ENCODE measurements around the gene ATP10D. TPM values are rescaled to one million over a fixed set of nuclear protein-coding genes. Genes with fewer than 3 reads are reported as not detected.

Gene ATP10D
- total and polyA plus RNA-seq, 9 of the 15 experiments (the other 6 are each of a cell fraction or from before 2014, with no cell fraction given) = 0.10 to 0.36 (median 0.19) TPM; not detected in 1

DNA sequence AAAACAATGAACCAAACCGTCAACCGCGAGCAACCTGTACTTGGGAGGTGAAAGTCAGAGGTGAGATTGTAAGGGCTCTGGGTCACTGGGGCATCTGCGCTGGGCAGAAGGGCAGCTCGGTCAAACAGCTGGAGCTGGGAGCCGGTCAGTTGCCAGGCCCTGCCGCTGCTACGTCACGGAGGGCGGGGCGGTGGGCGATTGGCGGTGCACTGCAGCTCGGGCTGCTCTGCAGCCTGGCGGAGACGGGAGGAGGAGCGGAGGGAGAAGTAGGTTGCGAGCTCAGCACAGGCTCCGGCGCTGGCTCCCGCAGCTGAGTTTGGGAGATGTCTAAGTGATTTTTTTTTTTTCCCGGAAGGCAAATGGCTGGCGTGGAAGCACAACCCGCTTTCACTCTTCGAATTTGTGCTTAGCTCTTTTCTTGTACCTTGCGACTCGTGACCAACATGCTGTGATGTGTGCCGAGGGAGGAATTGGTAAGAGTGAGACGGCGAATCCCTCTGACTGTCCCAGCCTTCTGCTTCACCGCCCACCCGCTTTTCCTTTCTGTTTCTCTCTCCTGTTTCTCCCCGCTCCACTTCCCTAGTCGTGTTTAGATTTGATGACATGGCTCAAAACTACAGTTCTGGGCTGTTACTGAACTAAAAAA, at the start of gene ATP10D (continued):
- TF ChIP-seq MYC (IDR thresholded peaks at IDR 0.05; ENCODE audit: low read depth, low read length) (no peak), MYC (CRISPR knock-in tag; IDR thresholded peaks at IDR 0.05; ENCODE audit: borderline replicate concordance, low read depth) (no peak), SP1 (CRISPR knock-in tag; IDR thresholded peaks at IDR 0.05) (peak; percentile 51; the same call in 1 of the 2 replicates), ETV1 (tag; conservative IDR thresholded peaks at IDR 0.05; ENCODE audit: low read depth) (peak; percentile 48; the same call in 1 of the 2 replicates), ARHGAP35 (IDR thresholded peaks at IDR 0.05; ENCODE audit: partially characterized antibody) (no peak), C11orf30 (IDR thresholded peaks at IDR 0.05; ENCODE audit: low read depth) (peak; percentile 22; the same call in 1 of the 2 replicates), CAMTA2 (CRISPR knock-in tag; conservative IDR thresholded peaks at IDR 0.05) (no peak), JUND (IDR thresholded peaks at IDR 0.05; ENCODE audit: borderline replicate concordance, low read depth, low read length) (peak; percentile 21; the same call in 1 of the 2 replicates), JUND (tag; IDR thresholded peaks at IDR 0.05; ENCODE audit: borderline replicate concordance, low read depth, low read length) (peak; percentile 12; the same call in 1 of the 3 replicates), SPI1 (IDR thresholded peaks at IDR 0.05; ENCODE audit: borderline replicate concordance, low read depth, low read length) (no peak), MAZ (CRISPR knock-in tag; conservative IDR thresholded peaks at IDR 0.05 in 1 of 2, IDR thresholded peaks at IDR 0.05 in 1 of 2) (peak in 1 of 2 experiments; percentile 45; a peak in 1 of 4 replicates), IFI16 (CRISPR knock-in tag; IDR thresholded peaks at IDR 0.05) (no peak), CREM (IDR thresholded peaks at IDR 0.05; ENCODE audit: low read depth) (peak; percentile 94), DMBX1 (CRISPR knock-in tag; IDR thresholded peaks at IDR 0.05; ENCODE audit: borderline replicate concordance) (no peak)
- TF ChIP-seq, protein P1, sequence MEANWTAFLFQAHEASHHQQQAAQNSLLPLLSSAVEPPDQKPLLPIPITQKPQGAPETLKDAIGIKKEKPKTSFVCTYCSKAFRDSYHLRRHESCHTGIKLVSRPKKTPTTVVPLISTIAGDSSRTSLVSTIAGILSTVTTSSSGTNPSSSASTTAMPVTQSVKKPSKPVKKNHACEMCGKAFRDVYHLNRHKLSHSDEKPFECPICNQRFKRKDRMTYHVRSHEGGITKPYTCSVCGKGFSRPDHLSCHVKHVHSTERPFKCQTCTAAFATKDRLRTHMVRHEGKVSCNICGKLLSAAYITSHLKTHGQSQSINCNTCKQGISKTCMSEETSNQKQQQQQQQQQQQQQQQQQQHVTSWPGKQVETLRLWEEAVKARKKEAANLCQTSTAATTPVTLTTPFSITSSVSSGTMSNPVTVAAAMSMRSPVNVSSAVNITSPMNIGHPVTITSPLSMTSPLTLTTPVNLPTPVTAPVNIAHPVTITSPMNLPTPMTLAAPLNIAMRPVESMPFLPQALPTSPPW (CRISPR knock-in tag; IDR thresholded peaks at IDR 0.05) = peak; percentile 73
- TF ChIP-seq, protein P2, sequence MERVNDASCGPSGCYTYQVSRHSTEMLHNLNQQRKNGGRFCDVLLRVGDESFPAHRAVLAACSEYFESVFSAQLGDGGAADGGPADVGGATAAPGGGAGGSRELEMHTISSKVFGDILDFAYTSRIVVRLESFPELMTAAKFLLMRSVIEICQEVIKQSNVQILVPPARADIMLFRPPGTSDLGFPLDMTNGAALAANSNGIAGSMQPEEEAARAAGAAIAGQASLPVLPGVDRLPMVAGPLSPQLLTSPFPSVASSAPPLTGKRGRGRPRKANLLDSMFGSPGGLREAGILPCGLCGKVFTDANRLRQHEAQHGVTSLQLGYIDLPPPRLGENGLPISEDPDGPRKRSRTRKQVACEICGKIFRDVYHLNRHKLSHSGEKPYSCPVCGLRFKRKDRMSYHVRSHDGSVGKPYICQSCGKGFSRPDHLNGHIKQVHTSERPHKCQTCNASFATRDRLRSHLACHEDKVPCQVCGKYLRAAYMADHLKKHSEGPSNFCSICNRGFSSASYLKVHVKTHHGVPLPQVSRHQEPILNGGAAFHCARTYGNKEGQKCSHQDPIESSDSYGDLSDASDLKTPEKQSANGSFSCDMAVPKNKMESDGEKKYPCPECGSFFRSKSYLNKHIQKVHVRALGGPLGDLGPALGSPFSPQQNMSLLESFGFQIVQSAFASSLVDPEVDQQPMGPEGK (CRISPR knock-in tag; IDR thresholded peaks at IDR 0.05; ENCODE audit: borderline replicate concordance) = no peak
- TF ChIP-seq, protein P3, sequence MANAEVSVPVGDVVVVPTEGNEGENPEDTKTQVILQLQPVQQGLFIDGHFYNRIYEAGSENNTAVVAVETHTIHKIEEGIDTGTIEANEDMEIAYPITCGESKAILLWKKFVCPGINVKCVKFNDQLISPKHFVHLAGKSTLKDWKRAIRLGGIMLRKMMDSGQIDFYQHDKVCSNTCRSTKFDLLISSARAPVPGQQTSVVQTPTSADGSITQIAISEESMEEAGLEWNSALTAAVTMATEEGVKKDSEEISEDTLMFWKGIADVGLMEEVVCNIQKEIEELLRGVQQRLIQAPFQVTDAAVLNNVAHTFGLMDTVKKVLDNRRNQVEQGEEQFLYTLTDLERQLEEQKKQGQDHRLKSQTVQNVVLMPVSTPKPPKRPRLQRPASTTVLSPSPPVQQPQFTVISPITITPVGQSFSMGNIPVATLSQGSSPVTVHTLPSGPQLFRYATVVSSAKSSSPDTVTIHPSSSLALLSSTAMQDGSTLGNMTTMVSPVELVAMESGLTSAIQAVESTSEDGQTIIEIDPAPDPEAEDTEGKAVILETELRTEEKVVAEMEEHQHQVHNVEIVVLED (CRISPR knock-in tag; IDR thresholded peaks at IDR 0.05) = no peak
- TF ChIP-seq, protein P4, sequence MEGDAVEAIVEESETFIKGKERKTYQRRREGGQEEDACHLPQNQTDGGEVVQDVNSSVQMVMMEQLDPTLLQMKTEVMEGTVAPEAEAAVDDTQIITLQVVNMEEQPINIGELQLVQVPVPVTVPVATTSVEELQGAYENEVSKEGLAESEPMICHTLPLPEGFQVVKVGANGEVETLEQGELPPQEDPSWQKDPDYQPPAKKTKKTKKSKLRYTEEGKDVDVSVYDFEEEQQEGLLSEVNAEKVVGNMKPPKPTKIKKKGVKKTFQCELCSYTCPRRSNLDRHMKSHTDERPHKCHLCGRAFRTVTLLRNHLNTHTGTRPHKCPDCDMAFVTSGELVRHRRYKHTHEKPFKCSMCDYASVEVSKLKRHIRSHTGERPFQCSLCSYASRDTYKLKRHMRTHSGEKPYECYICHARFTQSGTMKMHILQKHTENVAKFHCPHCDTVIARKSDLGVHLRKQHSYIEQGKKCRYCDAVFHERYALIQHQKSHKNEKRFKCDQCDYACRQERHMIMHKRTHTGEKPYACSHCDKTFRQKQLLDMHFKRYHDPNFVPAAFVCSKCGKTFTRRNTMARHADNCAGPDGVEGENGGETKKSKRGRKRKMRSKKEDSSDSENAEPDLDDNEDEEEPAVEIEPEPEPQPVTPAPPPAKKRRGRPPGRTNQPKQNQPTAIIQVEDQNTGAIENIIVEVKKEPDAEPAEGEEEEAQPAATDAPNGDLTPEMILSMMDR (IDR thresholded peaks at IDR 0.05 in 2 of 3, conservative IDR thresholded peaks at IDR 0.05 in 1 of 3; ENCODE audit: insufficient read depth in 2 of 3, low read depth in 1 of 3, low read length in 3 of 3) = peak in 2 of 3 experiments; percentile 11 to 26; a peak in 1 of 6 replicates
- TF ChIP-seq, protein P5, sequence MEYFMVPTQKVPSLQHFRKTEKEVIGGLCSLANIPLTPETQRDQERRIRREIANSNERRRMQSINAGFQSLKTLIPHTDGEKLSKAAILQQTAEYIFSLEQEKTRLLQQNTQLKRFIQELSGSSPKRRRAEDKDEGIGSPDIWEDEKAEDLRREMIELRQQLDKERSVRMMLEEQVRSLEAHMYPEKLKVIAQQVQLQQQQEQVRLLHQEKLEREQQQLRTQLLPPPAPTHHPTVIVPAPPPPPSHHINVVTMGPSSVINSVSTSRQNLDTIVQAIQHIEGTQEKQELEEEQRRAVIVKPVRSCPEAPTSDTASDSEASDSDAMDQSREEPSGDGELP (CRISPR knock-in tag; IDR thresholded peaks at IDR 0.05; ENCODE audit: borderline replicate concordance) = peak; percentile 96
